ENCODE data around the gene HEMK1. TPM values are rescaled to one million over a fixed set of nuclear protein-coding genes. Genes with fewer than 3 reads are reported as not detected.

HEMK1 gene, protein sequence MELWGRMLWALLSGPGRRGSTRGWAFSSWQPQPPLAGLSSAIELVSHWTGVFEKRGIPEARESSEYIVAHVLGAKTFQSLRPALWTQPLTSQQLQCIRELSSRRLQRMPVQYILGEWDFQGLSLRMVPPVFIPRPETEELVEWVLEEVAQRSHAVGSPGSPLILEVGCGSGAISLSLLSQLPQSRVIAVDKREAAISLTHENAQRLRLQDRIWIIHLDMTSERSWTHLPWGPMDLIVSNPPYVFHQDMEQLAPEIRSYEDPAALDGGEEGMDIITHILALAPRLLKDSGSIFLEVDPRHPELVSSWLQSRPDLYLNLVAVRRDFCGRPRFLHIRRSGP
- total RNA-seq (2014; rRNA removed): 20.3 and 22.2 TPM in 2 replicates
- percentile 81 among the genes with signal in this experiment for Bru-seq, nascent RNA
- BruChase-seq, experiment 1, labeled RNA remaining after a 6-hour chase: percentile 72 among the genes with signal in this experiment
- percentile 83 among the genes with signal in this experiment for BruChase-seq, experiment 2, labeled RNA remaining after a 2-hour chase
- long read RNA-seq, full-length matches to known transcripts: 11 of 69 reads
- long read RNA-seq, partial matches to known transcripts: 6 of 69 reads
- long read RNA-seq, other reads (novel, unspliced or antisense): 52 of 69 reads

DNA sequence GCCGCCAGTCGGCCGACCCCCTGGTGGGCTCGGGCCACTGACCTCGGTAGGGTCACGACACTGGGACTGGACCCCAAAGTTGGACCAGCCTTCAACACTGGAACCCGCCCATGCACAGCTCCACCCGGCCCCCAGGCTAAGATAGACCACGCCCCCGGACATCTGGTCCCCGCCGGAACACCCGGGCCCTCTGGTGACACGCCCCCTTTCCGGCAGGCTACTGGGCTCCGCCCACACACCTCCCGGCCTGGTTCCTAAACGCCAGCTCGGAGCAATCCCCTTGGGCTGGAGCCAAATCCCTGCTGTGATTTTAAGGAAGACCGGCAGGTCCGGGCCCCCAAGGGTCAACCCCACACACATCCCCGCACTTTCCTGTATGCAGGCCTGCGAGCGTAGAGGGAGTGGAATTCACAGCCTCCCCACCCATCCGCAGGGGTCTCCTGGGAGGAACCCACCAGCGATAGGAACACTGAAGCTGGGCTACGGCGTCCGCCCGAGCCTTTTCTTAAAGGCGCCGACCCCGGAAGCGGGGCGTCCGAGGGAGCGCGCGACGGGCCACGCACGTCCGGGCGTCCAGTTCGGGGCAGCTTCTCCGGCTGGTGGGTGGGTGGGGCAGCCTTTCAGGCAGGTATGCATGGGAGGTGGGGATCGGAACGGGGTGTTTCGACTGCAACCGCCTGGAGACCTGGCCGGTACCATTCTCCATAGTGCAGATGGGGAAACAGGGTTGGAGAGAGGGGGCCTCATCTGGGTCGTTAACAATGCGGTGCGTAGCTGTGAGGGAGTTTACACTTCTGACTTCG is at the start of gene HEMK1:
Gene HEMK1, plus strand, starts transcription at position 576 of the 803 bp plus-strand sequence. CDS start 1,583 bp downstream, outside the sequence.
- peak within 1 kb of the TSS; percentile 31 for H3K27ac ChIP-seq (ENCODE audit: low read length)
- H3F3A ChIP-seq (ENCODE audit: low read length, unreplicated experiment): peaks cover 4% of the 10 kb centered on the region
- ChIA-PET POLR2A (ENCODE audit: unreplicated experiment) (interaction anchor here (0.6 to 0.9 kb wide), 3 partner anchors 12 to 1972 kb away, joined by 3 to 9 read pairs (median 5); partner anchors contain the start of gene CISH), CTCF (interaction anchor here (1.0 kb wide), 1 partner anchor 821 kb away, joined by 3 read pairs; no protein-coding TSS in a partner anchor)
- H3K36me3 ChIP-seq (ENCODE audit: low read depth, low read length): peaks cover 3% of the 10 kb centered on the region; the same call in 1 of the 2 replicates
- no TSS peak for BruUV-seq (replicated peaks)
- ATAC-seq (peak; percentile 71), DNase-seq (peak; percentile 96)
- peaks cover 22% of the 10 kb centered on the region; the same call in 1 of the 2 replicates for H3K4me1 ChIP-seq (ENCODE audit: insufficient read depth, low read length)
- H3K27me3 ChIP-seq (ENCODE audit: low read length): no peaks in the 10 kb centered on the region
- H3K9me3 ChIP-seq (ENCODE audit: low read length): no peaks in the 10 kb centered on the region
- H2AFZ ChIP-seq (ENCODE audit: low read length): peak within 1 kb of the TSS; percentile 90
- peaks cover 11% of the 10 kb centered on the region for H3K79me2 ChIP-seq (ENCODE audit: low read length)
- no peaks in the 10 kb centered on the region for H4K20me1 ChIP-seq (ENCODE audit: low read length)
- intact Hi-C loops (cut with micrococcal nuclease): loop anchor here (1.0 kb wide), 1 partner anchor 43 kb away; no protein-coding TSS in a partner anchor
- H3K4me2 ChIP-seq (ENCODE audit: low read length): peak within 1 kb of the TSS; percentile 88
- TF ChIP-seq EZH2phosphoT487 (IDR thresholded peaks at IDR 0.05; ENCODE audit: borderline replicate concordance, low read length) (no peak), EZH2 (IDR thresholded peaks at IDR 0.05; ENCODE audit: low read length, unreplicated experiment) (no peak)
- TF ChIP-seq, protein P1, sequence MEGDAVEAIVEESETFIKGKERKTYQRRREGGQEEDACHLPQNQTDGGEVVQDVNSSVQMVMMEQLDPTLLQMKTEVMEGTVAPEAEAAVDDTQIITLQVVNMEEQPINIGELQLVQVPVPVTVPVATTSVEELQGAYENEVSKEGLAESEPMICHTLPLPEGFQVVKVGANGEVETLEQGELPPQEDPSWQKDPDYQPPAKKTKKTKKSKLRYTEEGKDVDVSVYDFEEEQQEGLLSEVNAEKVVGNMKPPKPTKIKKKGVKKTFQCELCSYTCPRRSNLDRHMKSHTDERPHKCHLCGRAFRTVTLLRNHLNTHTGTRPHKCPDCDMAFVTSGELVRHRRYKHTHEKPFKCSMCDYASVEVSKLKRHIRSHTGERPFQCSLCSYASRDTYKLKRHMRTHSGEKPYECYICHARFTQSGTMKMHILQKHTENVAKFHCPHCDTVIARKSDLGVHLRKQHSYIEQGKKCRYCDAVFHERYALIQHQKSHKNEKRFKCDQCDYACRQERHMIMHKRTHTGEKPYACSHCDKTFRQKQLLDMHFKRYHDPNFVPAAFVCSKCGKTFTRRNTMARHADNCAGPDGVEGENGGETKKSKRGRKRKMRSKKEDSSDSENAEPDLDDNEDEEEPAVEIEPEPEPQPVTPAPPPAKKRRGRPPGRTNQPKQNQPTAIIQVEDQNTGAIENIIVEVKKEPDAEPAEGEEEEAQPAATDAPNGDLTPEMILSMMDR (conservative IDR thresholded peaks at IDR 0.05; ENCODE audit: low read depth, low read length): no peak
- H3K9me2 ChIP-seq (replicated peaks; ENCODE audit: low read length): no peaks in the 10 kb centered on the region
- H3K4me3 ChIP-seq (ENCODE audit: low read length): peak within 1 kb of the TSS; percentile 79
- H3K9ac ChIP-seq (ENCODE audit: low read length): peak within 1 kb of the TSS; percentile 89

DNA sequence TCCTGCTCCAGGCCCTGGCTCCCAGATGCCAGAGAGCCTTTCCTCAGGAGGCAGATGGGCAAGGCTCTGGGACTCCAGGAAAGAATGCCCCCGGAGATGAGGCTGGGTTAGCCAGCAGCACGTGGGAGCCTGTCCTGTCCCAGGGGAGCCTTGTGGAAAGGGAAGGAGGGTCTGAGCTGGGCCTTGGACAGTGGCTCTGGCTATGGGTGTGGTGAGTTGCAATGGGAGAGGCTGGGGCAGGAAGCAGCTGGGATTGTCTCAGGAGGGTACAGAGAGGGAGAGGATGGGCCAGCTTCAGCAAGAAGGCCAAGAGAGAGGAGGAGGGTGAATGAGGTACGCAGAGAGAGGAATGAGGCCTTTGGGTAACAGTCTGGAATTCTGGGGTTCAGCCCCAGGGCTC is 48.5 kb upstream of the HEMK1 start:
- H3K9ac ChIP-seq (ENCODE audit: low read length): no peak overlapping the region
- BruUV-seq (replicated peaks): no TSS peak
- no peaks in the 10 kb centered on the region for H3K79me2 ChIP-seq (ENCODE audit: low read length)
- no peaks in the 10 kb centered on the region for H3F3A ChIP-seq (ENCODE audit: low read length, unreplicated experiment)
- H3K27me3 ChIP-seq (ENCODE audit: low read length): peaks cover 9% of the 10 kb centered on the region; the same call in 1 of the 2 replicates
- no peak overlapping the region for H3K27ac ChIP-seq (ENCODE audit: low read length)
- POLR2A ChIA-PET (ENCODE audit: unreplicated experiment): no interaction called here
- TF ChIP-seq EZH2 (IDR thresholded peaks at IDR 0.05; ENCODE audit: low read length, unreplicated experiment) (no peak), EZH2phosphoT487 (IDR thresholded peaks at IDR 0.05; ENCODE audit: borderline replicate concordance, low read length) (no peak)
- TF ChIP-seq, protein P1 (conservative IDR thresholded peaks at IDR 0.05; ENCODE audit: low read depth, low read length): no peak
- no peaks in the 10 kb centered on the region for H3K9me2 ChIP-seq (replicated peaks; ENCODE audit: low read length)
- no peaks in the 10 kb centered on the region for H3K36me3 ChIP-seq (ENCODE audit: low read depth, low read length)
- no peaks in the 10 kb centered on the region for H3K4me1 ChIP-seq (ENCODE audit: insufficient read depth, low read length)
- no peak overlapping the region for H3K4me3 ChIP-seq (ENCODE audit: low read length)
- ATAC-seq: no peak
- H2AFZ ChIP-seq (ENCODE audit: low read length): no peak overlapping the region
- no peak overlapping the region for H3K4me2 ChIP-seq (ENCODE audit: low read length)
- no peaks in the 10 kb centered on the region for H3K9me3 ChIP-seq (ENCODE audit: low read length)
- CTCF ChIA-PET: no interaction called here
- intact Hi-C loops (cut with micrococcal nuclease): no loop called here
- H4K20me1 ChIP-seq (ENCODE audit: low read length): no peaks in the 10 kb centered on the region
- no peak for DNase-seq
